ENCODE measurements around the gene FBF1.

FBF1 gene

DNA sequence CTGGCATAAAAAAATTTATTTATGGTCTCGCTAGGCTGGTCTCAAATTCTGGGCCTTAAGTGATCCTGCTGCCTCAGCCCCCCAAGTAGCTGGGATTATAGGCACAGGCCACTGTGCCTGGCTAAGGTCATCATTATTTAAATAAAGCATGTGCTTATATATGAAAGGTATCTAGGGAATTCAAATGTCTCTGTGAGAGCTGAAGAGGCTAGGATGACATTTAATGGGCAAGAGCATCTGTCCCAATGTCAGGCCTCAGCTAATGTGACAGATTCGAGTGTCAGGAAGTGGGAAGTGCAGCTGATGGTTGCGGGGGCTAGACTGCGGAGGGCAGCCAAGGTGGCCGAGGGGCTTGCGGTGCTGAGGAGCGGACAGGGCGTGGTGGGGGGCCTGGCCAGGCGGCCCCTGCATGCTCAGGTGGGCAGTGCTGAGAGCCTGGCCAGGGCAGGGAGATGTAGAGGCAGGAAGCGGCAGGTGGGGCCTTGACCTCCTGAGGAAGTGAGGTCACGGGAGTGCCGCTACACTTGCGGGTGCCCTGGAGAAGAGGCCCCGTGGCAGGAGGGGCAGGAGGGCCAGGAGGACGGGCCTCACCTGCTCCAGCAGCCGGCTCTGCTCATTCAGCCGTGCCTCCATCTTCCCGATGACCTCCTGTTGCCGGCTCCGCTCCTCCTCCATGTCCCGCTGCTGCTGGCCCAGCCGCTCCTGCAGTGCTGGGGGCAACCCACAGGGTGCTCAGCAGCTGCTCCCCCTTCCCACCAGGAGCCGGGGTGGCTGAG is 23.5 kb downstream of the FBF1 start:
- DNase-seq (ENCODE audit: low spot score) = no peak

- no peak for DNase-seq (ENCODE audit: low spot score)
Measured at GRCh38 chr17:75915268-75915667, 25.6 kb downstream of the FBF1 start.

- DNase-seq (ENCODE audit: low spot score) = no peak
Measured at GRCh38 chr17:75914643-75915267, 26.1 kb downstream of the FBF1 start.

- DNase-seq (ENCODE audit: low spot score) = no peak
Measured at GRCh38 chr17:75913537-75914210, 27.2 kb downstream of the FBF1 start.

DNA sequence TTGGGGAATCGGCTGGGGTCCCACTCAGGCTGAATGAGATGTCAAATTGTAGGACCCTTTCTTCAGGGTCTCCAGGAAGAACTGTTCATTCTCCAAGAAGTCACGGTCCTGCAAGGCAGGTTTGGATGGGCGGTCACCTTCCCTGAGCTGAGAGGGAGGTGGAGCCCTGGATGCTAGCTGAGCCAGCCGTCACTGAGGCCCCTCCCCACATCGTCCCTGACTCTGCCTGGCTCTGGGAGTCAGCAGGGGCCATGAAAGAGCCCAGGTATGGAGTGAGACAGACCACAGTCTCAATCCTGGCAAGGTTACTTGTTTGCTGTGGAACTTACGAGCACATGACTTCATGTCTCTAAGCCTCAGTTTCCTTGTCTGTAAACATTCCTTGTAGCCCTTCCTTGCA is 30.1 kb downstream of the FBF1 start:
- no peak for DNase-seq (ENCODE audit: low spot score)

- DNase-seq (ENCODE audit: low spot score) = no peak
Measured at GRCh38 chr17:75909812-75910274, 31.0 kb downstream of the FBF1 start.

- DNase-seq (ENCODE audit: low spot score) = no peak
Measured at GRCh38 chr17:75909051-75909811, 31.6 kb downstream of the FBF1 start.

DNA sequence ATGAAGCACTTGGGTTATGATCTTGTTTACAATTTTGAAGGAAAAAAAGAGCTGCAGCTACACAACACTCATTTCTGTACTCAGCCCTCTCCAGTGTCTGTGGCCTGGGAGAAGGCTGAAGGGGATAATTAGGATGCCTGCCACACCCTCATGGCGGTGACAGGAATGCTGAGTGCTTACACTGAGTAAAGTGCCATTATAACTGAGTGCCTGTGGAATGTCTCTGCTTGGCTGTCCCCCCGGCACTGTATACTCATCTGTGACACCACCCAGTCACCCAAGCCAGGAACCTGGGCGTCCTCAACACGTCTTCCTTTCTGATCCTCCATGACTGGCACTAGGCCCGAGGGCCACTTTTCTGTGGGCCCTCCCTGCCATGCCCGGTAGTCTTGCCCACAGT is 32.6 kb downstream of the FBF1 start:
- DNase-seq (ENCODE audit: low spot score) = no peak

GRCh38 chr17:75906143-75906884 is 34.5 kb downstream of the FBF1 start:
- no peak for DNase-seq (ENCODE audit: low spot score)

DNA sequence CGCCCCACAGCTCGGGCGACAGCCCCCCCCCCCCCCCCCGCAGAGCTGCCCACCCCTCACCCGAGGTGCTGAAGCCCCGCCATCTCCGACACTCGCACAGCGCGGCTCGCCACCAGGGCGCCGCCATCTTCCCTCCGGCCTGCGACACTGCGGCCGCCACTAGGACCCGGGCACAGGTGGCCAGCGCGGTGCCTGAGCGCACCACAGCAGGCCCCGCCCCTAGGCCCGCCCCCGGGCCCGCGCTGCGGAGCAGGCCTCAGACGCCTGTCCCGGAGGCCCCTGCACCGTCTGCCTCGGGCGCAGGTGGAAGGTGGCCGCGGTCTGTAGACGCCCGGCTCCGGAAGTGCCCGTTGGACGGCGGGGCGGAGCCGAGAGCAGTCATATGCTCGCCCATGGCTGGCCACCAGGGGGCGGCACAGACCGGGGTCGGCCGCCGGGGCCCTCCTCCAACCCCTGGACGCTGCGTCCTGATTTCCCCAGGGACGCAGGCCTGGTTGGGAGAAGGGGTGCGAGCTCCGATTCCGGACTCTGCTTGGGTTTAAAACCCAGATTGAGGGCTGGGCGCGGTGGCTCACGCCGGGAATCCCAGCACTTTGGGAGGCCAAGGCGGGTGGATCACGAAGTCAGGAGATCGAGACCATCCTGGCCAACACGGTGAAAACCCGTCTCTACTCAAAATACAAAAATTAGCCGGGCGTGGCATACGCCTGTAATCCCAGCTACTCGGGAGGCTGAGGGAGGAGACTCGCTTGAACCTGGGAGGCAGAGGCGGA is 35.9 kb downstream of the FBF1 start, which contains the start of gene MRPL38:
Gene MRPL38, minus strand, starts transcription at position 136 of the 773 bp plus-strand sequence. Its CDS starts 9 bp downstream, at position 127.
- peak; percentile 93 for DNase-seq (ENCODE audit: low spot score)

- DNase-seq (ENCODE audit: low spot score) = no peak
Measured at GRCh38 chr17:75902406-75902805, 38.4 kb downstream of the FBF1 start.

GRCh38 chr17:75901727-75902126 is 39.1 kb downstream of the FBF1 start:
- no peak for DNase-seq (ENCODE audit: low spot score)

DNA sequence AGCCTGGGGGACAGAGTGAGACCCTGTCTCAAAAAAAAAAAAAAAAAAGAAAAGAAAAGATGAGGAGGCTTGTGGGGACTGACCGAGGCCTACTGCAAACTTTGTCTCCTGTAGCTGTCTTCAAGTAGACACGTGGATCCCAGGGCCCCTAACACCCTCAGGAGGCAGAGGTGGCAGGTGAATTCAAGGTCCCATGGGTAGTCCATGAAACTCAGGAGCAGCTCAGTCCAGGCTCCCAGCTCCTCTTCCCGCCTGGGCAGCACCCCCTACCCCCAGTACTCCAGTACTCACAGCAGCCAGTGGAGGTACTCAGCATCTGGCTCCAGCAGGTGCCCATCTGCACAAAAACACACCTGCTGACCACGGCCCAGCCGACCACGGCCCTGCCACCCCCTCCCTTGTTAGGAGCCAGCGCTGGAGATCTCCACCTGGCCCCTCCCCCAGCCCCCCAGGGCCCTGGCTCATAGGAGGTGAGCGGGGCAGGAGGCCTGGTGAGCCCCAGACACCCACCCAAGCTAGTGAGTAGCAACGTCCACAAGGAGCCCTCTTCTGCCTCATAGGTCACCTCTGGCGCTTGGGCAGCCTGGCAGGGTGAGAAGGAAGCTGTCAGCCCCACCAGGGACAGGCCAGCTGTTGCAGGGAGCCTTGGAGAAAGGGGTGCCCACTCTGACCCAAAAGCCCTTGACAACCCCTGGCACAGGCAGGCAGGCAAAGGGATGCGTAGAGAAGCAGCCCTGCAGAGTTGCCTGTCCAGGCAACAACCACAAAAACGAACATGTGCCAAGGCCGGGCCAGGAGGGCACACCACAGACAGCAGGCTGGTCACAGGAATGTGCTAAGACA is 39.9 kb downstream of the FBF1 start:
- DNase-seq (ENCODE audit: low spot score) = no peak

DNA sequence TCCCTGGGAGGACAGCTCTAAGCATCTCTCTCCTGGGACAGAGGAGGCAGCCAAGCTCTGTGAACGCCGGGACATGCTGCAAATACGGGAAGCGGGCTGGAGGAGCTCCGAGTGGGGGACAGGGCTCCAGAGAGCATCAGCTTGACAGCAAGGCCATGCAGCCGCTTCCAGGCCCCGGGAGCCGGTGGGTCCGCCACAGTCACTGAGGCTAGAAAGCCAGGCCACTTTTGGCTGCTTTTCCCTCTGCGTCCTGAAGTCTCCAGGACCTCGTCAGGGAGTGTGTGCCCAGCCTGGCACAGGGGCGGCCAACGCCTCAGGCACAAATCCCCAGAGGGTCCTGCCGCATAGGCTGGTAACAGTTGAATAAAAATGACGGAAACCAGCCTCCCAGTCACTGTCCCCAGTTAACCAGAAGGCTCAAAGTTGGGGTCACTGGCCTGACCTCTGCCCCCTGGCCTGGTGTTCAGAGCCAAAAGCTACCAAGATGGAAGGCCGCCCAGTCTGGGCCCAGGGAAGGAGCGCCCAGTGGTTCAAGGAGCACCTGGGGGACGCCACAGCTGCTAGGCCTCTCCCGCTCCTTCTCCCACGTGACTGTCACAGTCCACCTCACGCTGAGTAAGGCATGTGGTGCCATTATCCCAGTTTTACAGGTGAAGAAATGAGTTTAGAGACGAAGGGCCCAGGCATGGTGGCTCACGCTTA is 40.9 kb downstream of the FBF1 start:
- DNase-seq (ENCODE audit: low spot score) = no peak

GRCh38 chr17:75899353-75899752 is 41.5 kb downstream of the FBF1 start:
- DNase-seq (ENCODE audit: low spot score) = no peak

- no peak for DNase-seq (ENCODE audit: low spot score)
Measured at GRCh38 chr17:75898791-75899190, 42.1 kb downstream of the FBF1 start.

GRCh38 chr17:75898065-75898464 is 42.8 kb downstream of the FBF1 start:
- no peak for DNase-seq (ENCODE audit: low spot score)

- no peak for DNase-seq (ENCODE audit: low spot score)
Measured at GRCh38 chr17:75897160-75898019, 43.5 kb downstream of the FBF1 start.
